ENCODE results near the gene ITGA6. TPM values are rescaled to one million over a fixed set of nuclear protein-coding genes. Genes with fewer than 3 reads are reported as not detected.

ITGA6 gene
- total and polyA plus RNA-seq, 2 donors: 30.9 to 171 TPM

- H3K4me3 ChIP-seq (ENCODE audit: low read depth, low read length): no peak overlapping the region
- no peak overlapping the region for H3K27ac ChIP-seq (ENCODE audit: low read depth)
- no peak for DNase-seq (ENCODE audit: extremely low spot score)
- H3K4me1 ChIP-seq (ENCODE audit: insufficient read depth): peaks cover 1% of the 10 kb centered on the region
- 65% methylated on average over 6 of the region's 6 CpGs for WGBS
- H3K36me3 ChIP-seq (ENCODE audit: insufficient read depth): no peaks in the 10 kb centered on the region
Measured at GRCh38 chr2:172454404-172455120, 27.2 kb downstream of the ITGA6 start.

GRCh38 chr2:172455121-172455515, 27.7 kb downstream of the ITGA6 start:
- H3K27ac ChIP-seq (ENCODE audit: low read depth): no peak overlapping the region
- peaks cover 1% of the 10 kb centered on the region for H3K4me1 ChIP-seq (ENCODE audit: insufficient read depth)
- H3K4me3 ChIP-seq (ENCODE audit: low read depth, low read length): no peak overlapping the region
- H3K36me3 ChIP-seq (ENCODE audit: insufficient read depth): no peaks in the 10 kb centered on the region
- 56% methylated on average over 4 of the region's 4 CpGs for WGBS
- DNase-seq (ENCODE audit: extremely low spot score): no peak

- no peak for DNase-seq (ENCODE audit: extremely low spot score)
- 51% methylated on average over 4 of the region's 4 CpGs for WGBS
- H3K27ac ChIP-seq (ENCODE audit: low read depth): no peak overlapping the region
- H3K36me3 ChIP-seq (ENCODE audit: insufficient read depth): no peaks in the 10 kb centered on the region
- peaks cover 1% of the 10 kb centered on the region for H3K4me1 ChIP-seq (ENCODE audit: insufficient read depth)
- no peak overlapping the region for H3K4me3 ChIP-seq (ENCODE audit: low read depth, low read length)
Measured at GRCh38 chr2:172456002-172456401, 28.6 kb downstream of the ITGA6 start.

GRCh38 chr2:172457536-172457935, 30.1 kb downstream of the ITGA6 start:
- Histone ChIP-seq H3K36me3 (ENCODE audit: insufficient read depth) (no peaks in the 10 kb centered on the region), H3K27ac (ENCODE audit: low read depth) (no peak overlapping the region), H3K4me3 (ENCODE audit: low read depth, low read length) (no peak overlapping the region), H3K4me1 (ENCODE audit: insufficient read depth) (peaks cover 1% of the 10 kb centered on the region)
- DNase-seq (ENCODE audit: extremely low spot score): no peak
- 57% methylated on average over 4 of the region's 4 CpGs for WGBS

DNA sequence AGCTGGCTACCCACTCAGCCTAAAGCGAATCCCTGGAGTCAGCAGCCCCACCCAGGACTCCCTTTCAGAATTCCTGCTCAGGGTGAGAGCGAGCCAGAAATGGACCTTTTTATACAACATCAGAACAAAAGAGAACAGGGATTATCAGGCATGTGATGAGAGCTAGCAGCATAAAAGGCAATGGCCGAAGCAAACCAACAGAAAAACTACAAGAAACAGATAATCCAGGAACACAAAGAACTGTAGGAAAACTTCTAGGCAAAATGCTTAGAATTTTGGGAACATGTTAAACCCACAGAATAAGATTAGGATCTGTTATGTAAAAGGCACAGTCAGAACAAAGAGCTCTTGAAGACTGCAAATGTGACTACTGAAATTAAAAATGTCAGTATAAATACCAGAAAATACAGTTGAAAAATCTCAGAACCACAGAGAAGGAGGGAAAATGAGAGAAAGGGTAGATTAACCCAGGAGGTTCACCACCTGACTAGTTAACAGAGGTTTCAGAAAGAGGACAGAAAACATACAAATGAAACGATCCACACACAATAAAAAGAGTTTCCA, 31.3 kb downstream of the ITGA6 start:
- no peaks in the 10 kb centered on the region for H3K36me3 ChIP-seq (ENCODE audit: insufficient read depth)
- H3K4me1 ChIP-seq (ENCODE audit: insufficient read depth): no peaks in the 10 kb centered on the region
- WGBS: 74% methylated on average over 4 of the region's 4 CpGs
- no peak for DNase-seq (ENCODE audit: extremely low spot score)
- no peak overlapping the region for H3K4me3 ChIP-seq (ENCODE audit: low read depth, low read length)
- no peak overlapping the region for H3K27ac ChIP-seq (ENCODE audit: low read depth)

- Histone ChIP-seq H3K27ac (ENCODE audit: low read depth) (no peak overlapping the region), H3K4me1 (ENCODE audit: insufficient read depth) (no peaks in the 10 kb centered on the region), H3K4me3 (ENCODE audit: low read depth, low read length) (no peak overlapping the region), H3K36me3 (ENCODE audit: insufficient read depth) (no peaks in the 10 kb centered on the region)
- WGBS: 46% methylated on average over 1 of the region's 1 CpG
- DNase-seq (ENCODE audit: extremely low spot score): no peak
Measured at GRCh38 chr2:172460780-172461201, 33.4 kb downstream of the ITGA6 start.

GRCh38 chr2:172461591-172462372, 34.4 kb downstream of the ITGA6 start:
- H3K36me3 ChIP-seq (ENCODE audit: insufficient read depth): no peaks in the 10 kb centered on the region
- H3K4me1 ChIP-seq (ENCODE audit: insufficient read depth): no peaks in the 10 kb centered on the region
- no peak for DNase-seq (ENCODE audit: extremely low spot score)
- WGBS: 23% methylated on average over 11 of the region's 11 CpGs
- no peak overlapping the region for H3K27ac ChIP-seq (ENCODE audit: low read depth)
- H3K4me3 ChIP-seq (ENCODE audit: low read depth, low read length): no peak overlapping the region

DNA sequence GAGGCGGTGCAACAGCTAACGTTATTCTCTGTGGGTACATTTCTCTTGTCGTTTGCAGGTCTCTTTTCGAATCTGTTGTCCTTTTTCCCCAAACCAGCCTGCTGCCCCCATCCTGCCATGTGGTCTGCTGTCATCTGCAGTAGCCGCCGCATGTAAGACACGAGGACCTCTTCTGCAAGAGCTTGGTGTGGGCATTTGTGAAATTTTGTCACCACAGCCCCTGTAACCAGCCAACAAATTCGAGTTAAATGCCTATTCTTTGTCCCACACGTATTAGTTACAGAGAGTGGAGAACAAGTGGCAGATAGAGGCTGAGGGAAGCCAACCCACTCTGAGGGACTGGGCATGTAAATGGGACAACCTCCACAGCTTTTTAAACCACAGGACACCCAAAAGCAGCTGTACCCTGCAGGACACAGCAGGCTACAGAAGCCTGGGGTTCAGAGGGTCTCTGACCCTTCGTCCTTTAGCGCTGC, 35.0 kb downstream of the ITGA6 start:
- no peak overlapping the region for H3K4me3 ChIP-seq (ENCODE audit: low read depth, low read length)

GRCh38 chr2:172462849-172463381, 35.5 kb downstream of the ITGA6 start:
- Histone ChIP-seq H3K4me1 (ENCODE audit: insufficient read depth) (no peaks in the 10 kb centered on the region), H3K36me3 (ENCODE audit: insufficient read depth) (no peaks in the 10 kb centered on the region), H3K4me3 (ENCODE audit: low read depth, low read length) (no peak overlapping the region), H3K27ac (ENCODE audit: low read depth) (no peak overlapping the region)
- WGBS: 62% methylated on average over 5 of the region's 5 CpGs
- DNase-seq (ENCODE audit: extremely low spot score): no peak

More for the DNA sequence above, 35.0 kb downstream of the ITGA6 start:
- WGBS: 60% methylated on average over 11 of the region's 11 CpGs
- H3K4me1 ChIP-seq (ENCODE audit: insufficient read depth): no peaks in the 10 kb centered on the region
- no peak overlapping the region for H3K27ac ChIP-seq (ENCODE audit: low read depth)
- DNase-seq (ENCODE audit: extremely low spot score): no peak
- no peaks in the 10 kb centered on the region for H3K36me3 ChIP-seq (ENCODE audit: insufficient read depth)

DNA sequence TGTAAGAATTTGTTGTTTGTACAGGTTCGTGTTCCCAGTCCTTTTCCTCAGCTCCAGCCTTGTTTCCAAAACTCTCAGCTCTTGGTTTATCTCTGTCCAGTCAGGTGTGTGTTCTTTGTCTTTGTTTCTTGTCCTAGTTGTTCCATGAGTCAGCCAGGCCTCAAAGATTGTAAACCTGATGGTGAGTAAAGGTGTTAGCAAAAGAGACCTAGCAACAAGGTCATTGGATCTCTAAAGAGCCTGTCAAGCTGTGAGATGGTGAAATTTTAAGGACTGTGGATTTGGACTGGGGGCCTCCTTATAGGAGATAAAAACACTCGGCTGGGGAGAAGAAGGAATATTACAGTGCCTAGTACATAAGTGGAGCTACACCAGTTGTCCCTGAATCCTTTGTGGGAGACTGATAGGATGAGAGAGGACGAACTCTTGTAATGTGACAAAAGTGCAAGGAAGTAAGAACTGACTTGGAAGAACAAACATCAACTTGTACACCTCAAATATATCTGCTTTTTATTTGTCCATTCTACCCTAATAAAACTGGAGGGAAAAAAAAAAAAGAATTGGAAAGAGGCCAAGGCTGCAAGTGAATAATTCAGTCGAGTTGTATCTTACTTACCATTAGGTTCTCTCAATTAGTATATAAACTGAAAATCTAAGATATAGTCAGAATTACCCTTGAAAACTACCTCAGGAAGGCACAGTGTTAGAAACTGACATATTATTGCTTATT, 37.2 kb downstream of the ITGA6 start:
- no peak for DNase-seq (ENCODE audit: extremely low spot score)
- Histone ChIP-seq H3K4me1 (ENCODE audit: insufficient read depth) (no peaks in the 10 kb centered on the region), H3K27ac (ENCODE audit: low read depth) (no peak overlapping the region), H3K36me3 (ENCODE audit: insufficient read depth) (no peaks in the 10 kb centered on the region), H3K4me3 (ENCODE audit: low read depth, low read length) (no peak overlapping the region)
- 76% methylated on average over 4 of the region's 4 CpGs for WGBS

- DNase-seq (ENCODE audit: extremely low spot score): peak; percentile 77
- Histone ChIP-seq H3K27ac (ENCODE audit: low read depth) (no peak overlapping the region), H3K4me1 (ENCODE audit: insufficient read depth) (no peaks in the 10 kb centered on the region), H3K36me3 (ENCODE audit: insufficient read depth) (no peaks in the 10 kb centered on the region), H3K4me3 (ENCODE audit: low read depth, low read length) (peak overlapping the region; percentile 2)
- 18% methylated on average over 24 of the region's 24 CpGs for WGBS
Measured at GRCh38 chr2:172465417-172466334, 38.3 kb downstream of the ITGA6 start.

- H3K4me3 ChIP-seq (ENCODE audit: low read depth, low read length): no peak overlapping the region
- no peaks in the 10 kb centered on the region for H3K4me1 ChIP-seq (ENCODE audit: insufficient read depth)
- WGBS: 70% methylated on average over 8 of the region's 8 CpGs
- no peaks in the 10 kb centered on the region for H3K36me3 ChIP-seq (ENCODE audit: insufficient read depth)
- DNase-seq (ENCODE audit: extremely low spot score): no peak
- no peak overlapping the region for H3K27ac ChIP-seq (ENCODE audit: low read depth)
Measured at GRCh38 chr2:172467382-172467781, 40.0 kb downstream of the ITGA6 start.
